Activated B cell treated with CpG ODN at 0.5 μM for 24 hours (primary cell): ENCODE results near the gene LRRC73. TPM values are rescaled to one million over a fixed set of nuclear protein-coding genes. Genes with fewer than 3 reads are reported as not detected.
A peak's percentile ranks its signal among the peaks of the same experiment; 100 is the strongest.

Source experiments
- ATAC-seq: fragments of 200-7000 bp; cut with Tn5 transposase; one replicate; pipeline ENCODE4 v1.10.0; 2021; ENCODE audit warnings: low read depth, mild to moderate bottlenecking, moderate library complexity
- CTCF ChIA-PET: fragments of 350-600 bp; sonication (Branson Sonifier 250); formaldehyde crosslinking; loops from one replicate; lab custom pipeline; 2021; ENCODE audit warnings: antibody characterized with exemption; lab: Charles Lee
- POLR2A ChIA-PET: fragments of 350-600 bp; sonication (Branson Sonifier 250); formaldehyde crosslinking; loops from one replicate; lab custom pipeline; 2021; ENCODE audit warnings: antibody characterized with exemption; lab: Charles Lee
- DNase-seq: peaks from one replicate; pipeline ENCODE4 v3.0.0; 2022
- H3K27ac Mint-ChIP-seq: one replicate; pipeline ENCODE4 v1.8.0; 2020; ENCODE audit warnings: mixed read lengths
- H3K27me3 Mint-ChIP-seq: one replicate; pipeline ENCODE4 v1.8.0; 2021; ENCODE audit warnings: mixed read lengths
- H3K36me3 Mint-ChIP-seq: one replicate; pipeline ENCODE4 v1.8.0; 2021; ENCODE audit warnings: low read depth, mixed read lengths
- H3K4me1 Mint-ChIP-seq: one replicate; pipeline ENCODE4 v1.8.0; 2021; ENCODE audit warnings: mixed read lengths
- H3K4me3 Mint-ChIP-seq: one replicate; pipeline ENCODE4 v1.8.0; 2020; ENCODE audit warnings: mild to moderate bottlenecking, mixed read lengths
- H3K9me3 Mint-ChIP-seq: one replicate; pipeline ENCODE4 v1.8.0; 2020; ENCODE audit warnings: mixed read lengths
- CTCF ChIP-seq: fragments of 200-600 bp; IDR thresholded peaks from one replicate; pipeline ENCODE4 v1.8.0; 2022; ENCODE audit warnings: antibody characterized with exemption, mild to moderate bottlenecking
- intact Hi-C: fragments of 100-400 bp; cut with micrococcal nuclease; formaldehyde crosslinking; loops from one replicate; pipeline ENCODE4 v1.15.1; 2024
- total RNA-seq: library from RNA; stranded (reverse); gene quantifications from 2 replicates; pipeline ENCODE4 v1.2.3, GENCODE V29; 2022

LRRC73 gene
- total RNA-seq, 1 donor from 2014 or later: 0.31 TPM

DNA sequence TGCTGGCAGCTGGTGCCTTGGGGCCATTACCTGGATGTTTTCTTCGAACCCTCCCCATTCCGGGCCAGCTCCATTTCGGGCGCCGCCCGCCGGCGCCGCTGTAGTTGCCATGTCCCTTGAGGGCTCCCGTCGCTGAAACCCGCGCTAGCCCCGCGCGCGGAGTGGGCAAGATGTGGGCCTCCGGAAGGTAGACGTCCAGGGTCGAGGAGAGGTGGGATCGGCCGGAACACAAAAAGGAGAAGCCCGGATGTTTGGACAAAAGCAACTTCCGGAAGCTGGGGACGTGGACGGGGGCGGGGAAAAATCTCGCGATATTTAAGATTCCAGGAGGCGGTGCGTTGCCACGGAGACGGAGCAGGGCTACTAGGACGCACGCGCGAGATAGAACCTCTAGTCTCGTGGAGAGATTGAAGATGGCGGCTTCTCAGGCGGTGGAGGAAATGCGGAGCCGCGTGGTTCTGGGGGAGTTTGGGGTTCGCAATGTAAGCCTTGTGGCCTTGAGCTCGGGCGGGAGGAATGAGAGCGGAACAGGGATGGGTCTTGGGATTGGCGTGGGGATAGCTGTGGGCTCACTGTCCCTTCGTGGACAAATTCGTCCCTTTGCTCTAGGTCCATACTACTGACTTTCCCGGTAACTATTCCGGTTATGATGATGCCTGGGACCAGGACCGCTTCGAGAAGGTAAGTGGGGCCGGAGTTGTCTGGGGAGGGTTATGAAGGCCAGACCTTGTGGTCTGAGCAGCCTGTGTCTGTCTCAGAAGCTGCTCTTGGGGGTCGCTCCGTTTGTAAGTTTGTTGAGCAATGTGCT lies 6.8 kb upstream of the LRRC73 start, which contains the start of the genes POLR1C and YIPF3:
Gene POLR1C (plus strand): TSS at position 393 of the 808 bp plus-strand sequence. CDS start 21 bp downstream, at position 414.
Gene YIPF3 (minus strand): TSS at position 230 of the 808 bp plus-strand sequence. CDS start 119 bp downstream, at position 111.
- Mint-ChIP-seq H3K36me3 (peaks cover 37% of the 10 kb centered on the region), H3K4me1 (peaks cover 29% of the 10 kb centered on the region), H3K27me3 (no peaks in the 10 kb centered on the region), H3K27ac (peak within 1 kb of the TSS; percentile 54), H3K4me3 (no peak within 1 kb of the TSS), H3K9me3 (no peaks in the 10 kb centered on the region)
- ATAC-seq (peak; percentile 94), DNase-seq (peak; percentile 87)
- ChIA-PET POLR2A (interaction anchor here (0.5 to 2.5 kb wide), 20 partner anchors 9 to 637 kb away, joined by 3 to 15 read pairs (median 4); partner anchors contain the start of genes ABCC10, CNPY3, CUL7 and GTPBP2), CTCF (interaction anchor here (1.2 to 2.6 kb wide), 2 partner anchors 10 to 288 kb away, joined by 3 to 13 read pairs; partner anchors contain the start of gene DNPH1)
- intact Hi-C loops: loop anchor here (1.0 to 10.0 kb wide), 10 partner anchors 40 to 952 kb away; partner anchors contain the start of genes GTPBP2, KLC4, MEA1 and MRPL2
- no peak for TF ChIP-seq CTCF

GRCh38 chr6:43516367-43516696 lies 6.2 kb upstream of the LRRC73 start:
- intact Hi-C loops: loop anchor here (2.0 to 10.0 kb wide), 6 partner anchors 254 to 952 kb away; partner anchors contain the start of genes MEA1, NFKBIE, SRF and UBR2

DNA sequence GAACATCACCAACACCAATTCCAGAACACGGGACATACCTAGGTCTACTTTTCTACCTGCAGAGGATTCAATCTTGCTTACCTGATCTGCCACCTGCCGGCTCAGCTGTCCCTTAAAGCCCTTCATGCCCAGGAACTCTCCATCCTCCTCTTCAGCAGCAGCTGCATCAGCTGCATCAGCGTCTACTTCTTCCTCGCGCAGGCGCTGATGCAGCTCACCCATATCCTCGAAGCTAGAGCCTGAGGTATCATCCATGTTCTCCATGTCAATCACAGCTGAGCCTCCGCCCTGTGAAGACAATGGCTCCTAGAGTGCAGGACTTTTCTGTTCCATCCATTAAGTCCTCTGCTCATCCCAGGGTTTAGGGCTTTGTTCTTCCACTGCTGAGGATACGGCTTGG lies 5.7 kb upstream of the LRRC73 start:
- ChIA-PET CTCF (interaction anchor here (2.6 kb wide), 1 partner anchor 9 kb away, joined by 13 read pairs; no protein-coding TSS in a partner anchor), POLR2A (interaction anchor here (0.5 to 2.5 kb wide), 6 partner anchors 60 to 462 kb away, joined by 3 to 11 read pairs (median 4); partner anchors contain the start of genes ABCC10, POLH, XPO5 and ZNF318)
- peaks cover 46% of the 10 kb centered on the region for H3K36me3 Mint-ChIP-seq
- no peaks in the 10 kb centered on the region for H3K27me3 Mint-ChIP-seq
- ATAC-seq (no peak), DNase-seq (no peak)
- intact Hi-C loops: loop anchor here (2.0 to 10.0 kb wide), 6 partner anchors 255 to 951 kb away; partner anchors contain the start of genes MEA1, NFKBIE, SRF and UBR2
- peak overlapping the region; percentile 54 for H3K27ac Mint-ChIP-seq
- no peaks in the 10 kb centered on the region for H3K9me3 Mint-ChIP-seq
- H3K4me1 Mint-ChIP-seq: peaks cover 29% of the 10 kb centered on the region
- TF ChIP-seq CTCF: no peak
- no peak overlapping the region for H3K4me3 Mint-ChIP-seq

More at GRCh38 chr6:43516367-43516696, 6.2 kb upstream of the LRRC73 start:
- TF ChIP-seq CTCF: no peak
- no peaks in the 10 kb centered on the region for H3K27me3 Mint-ChIP-seq
- no peaks in the 10 kb centered on the region for H3K9me3 Mint-ChIP-seq
- ChIA-PET CTCF (interaction anchor here (1.2 to 2.6 kb wide), 2 partner anchors 10 to 287 kb away, joined by 3 to 13 read pairs; partner anchors contain the start of gene DNPH1), POLR2A (interaction anchor here (0.5 to 2.5 kb wide), 16 partner anchors 9 to 637 kb away, joined by 3 to 15 read pairs (median 4); partner anchors contain the start of genes ABCC10, CNPY3, CUL7 and GTPBP2)
- peaks cover 29% of the 10 kb centered on the region for H3K4me1 Mint-ChIP-seq
- H3K4me3 Mint-ChIP-seq: no peak overlapping the region
- DNase-seq (no peak), ATAC-seq (peak; percentile 2)
- H3K27ac Mint-ChIP-seq: no peak overlapping the region
- H3K36me3 Mint-ChIP-seq: peaks cover 43% of the 10 kb centered on the region

- Mint-ChIP-seq H3K4me3 (no peak overlapping the region), H3K27me3 (peaks cover 9% of the 10 kb centered on the region), H3K9me3 (no peaks in the 10 kb centered on the region), H3K27ac (no peak overlapping the region), H3K4me1 (peaks cover 45% of the 10 kb centered on the region), H3K36me3 (peaks cover 47% of the 10 kb centered on the region)
- intact Hi-C loops: loop anchor here (5.0 to 10.0 kb wide), 4 partner anchors 265 to 947 kb away; partner anchors contain the start of genes NFKBIE and UBR2
- ATAC-seq: no peak
- CTCF ChIA-PET: no interaction called here
- POLR2A ChIA-PET: interaction anchor here (1.9 kb wide), 1 partner anchor 35 kb away, joined by 11 read pairs; the partner anchor contains the start of gene TJAP1
- TF ChIP-seq CTCF: no peak
- DNase-seq: no peak
Measured at GRCh38 chr6:43511824-43512415, 1.8 kb upstream of the LRRC73 start.
